GM19035 (cell line): Measurements from ENCODE around the gene CD99.
A peak's percentile ranks its signal among the peaks of the same experiment; 100 is the strongest.

Experiments used
- ATAC-seq: cut with Tn5 transposase; IDR thresholded peaks from one replicate; pipeline ENCODE4 v1.9.1; 2021; ENCODE audit not compliant: unreplicated experiment

The CD99 gene, protein sequence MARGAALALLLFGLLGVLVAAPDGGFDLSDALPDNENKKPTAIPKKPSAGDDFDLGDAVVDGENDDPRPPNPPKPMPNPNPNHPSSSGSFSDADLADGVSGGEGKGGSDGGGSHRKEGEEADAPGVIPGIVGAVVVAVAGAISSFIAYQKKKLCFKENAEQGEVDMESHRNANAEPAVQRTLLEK

DNA sequence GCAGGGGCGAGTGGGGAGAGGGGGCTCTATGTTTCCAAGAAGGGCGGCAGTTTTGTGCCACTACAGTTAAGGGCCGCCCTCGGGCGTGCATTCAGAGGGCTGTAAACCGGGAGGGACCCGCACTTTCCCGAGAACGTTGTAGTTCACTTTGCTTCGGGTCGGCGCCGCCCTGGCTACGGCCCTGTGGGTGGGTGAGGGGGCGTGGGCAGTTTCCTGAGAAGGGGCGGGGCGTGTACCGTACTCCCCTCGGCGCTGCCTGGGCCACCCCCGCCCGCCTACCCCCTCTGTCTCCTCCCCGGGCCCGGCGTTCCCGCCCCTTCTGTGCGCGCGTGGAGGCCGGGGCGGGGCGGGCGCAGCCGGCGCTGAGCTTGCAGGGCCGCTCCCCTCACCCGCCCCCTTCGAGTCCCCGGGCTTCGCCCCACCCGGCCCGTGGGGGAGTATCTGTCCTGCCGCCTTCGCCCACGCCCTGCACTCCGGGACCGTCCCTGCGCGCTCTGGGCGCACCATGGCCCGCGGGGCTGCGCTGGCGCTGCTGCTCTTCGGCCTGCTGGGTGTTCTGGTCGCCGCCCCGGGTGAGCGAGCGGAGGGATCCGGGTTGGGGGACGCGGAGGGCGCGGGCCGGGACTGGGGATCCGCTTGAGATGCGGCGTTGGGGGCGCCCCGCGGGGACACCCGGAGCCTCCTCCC lies at the start of gene CD99:
Gene CD99, plus strand, starts transcription at position 440 of the 687 bp plus-strand sequence. Its CDS starts 66 bp downstream, at position 506.
- peak; percentile 89 for ATAC-seq

GRCh38 chrX:2642146-2642545 lies 48.9 kb upstream of the CD99 start:
- ATAC-seq = no peak

DNA sequence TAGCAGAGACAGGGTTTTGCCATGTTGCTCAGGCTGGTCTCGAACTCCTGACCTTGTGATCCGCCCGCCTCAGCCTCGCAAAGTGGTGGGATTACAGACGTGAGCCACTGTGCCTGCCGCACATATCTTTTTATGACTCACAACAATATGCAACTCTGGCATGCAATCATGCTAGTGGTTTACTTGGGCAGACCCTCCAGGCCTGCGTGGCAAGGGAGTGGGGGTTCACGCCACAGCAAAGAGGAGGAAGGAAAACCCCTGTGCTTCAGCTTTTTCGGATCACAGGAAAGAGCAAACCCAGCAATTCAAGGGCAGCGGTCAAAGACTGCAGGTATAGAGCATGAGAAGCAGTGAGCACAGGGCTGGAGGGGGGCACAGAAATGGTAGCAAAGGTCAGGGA lies 48.3 kb upstream of the CD99 start:
- no peak for ATAC-seq

DNA sequence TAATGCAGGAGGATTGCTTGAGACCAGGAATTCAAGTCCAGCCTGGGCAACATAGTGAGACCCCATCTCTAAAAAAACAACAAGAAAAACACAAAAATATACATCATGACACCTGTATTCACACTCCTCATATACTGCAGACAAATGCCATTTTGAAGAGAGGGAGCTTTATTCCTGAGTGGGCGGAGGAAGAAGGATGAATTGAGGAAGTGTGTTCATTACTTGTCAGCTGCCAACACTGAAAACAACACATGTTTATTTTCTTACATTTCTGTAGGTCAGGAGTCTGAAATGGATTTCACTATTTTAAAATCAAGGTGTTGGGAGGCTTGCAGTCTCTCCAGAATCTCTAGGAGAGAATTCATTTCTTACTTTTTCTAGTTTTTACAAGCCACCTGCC lies 47.2 kb upstream of the CD99 start:
- ATAC-seq = no peak

GRCh38 chrX:2645563-2645962 lies 45.5 kb upstream of the CD99 start:
- no peak for ATAC-seq

- no peak for ATAC-seq
These were observed 43.5 kb upstream of the CD99 start for GRCh38 chrX:2647627-2648026.

DNA sequence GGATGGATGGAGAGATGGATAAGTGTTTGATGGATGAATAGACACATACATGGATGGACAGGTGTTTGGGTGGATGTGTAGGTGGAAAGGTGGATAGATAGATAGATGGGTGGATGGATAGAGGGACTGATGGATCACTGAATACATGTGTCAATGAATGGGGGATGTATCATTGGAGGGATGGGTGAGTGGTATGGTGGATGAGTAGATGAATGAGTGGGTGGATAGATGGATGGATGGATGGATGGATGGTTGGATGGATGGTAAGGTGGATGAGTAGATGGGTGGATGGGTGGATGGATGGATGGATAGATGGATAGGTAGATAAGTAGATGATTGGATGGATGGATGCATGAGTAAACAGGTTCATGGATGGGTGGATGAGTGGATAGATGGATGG lies 41.1 kb upstream of the CD99 start:
- ATAC-seq = no peak

DNA sequence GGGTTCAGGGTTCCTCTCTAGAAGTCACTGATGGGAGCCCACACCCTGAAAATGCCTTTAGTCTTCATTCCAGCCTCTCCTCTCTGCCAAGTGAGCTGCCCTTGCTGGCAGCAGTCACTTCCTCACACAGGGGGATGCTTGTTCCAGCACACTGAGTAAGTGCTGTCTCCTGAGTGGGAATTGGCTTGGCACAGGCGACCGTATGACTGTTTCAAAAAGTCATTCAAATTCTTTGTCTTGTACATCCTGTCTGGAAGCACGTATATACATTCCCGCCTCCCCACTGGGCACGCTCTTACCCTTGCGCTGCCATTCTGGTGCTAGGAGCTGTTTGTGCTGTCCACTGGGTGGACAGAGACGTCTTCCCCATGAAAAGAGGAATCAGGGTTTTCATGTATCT lies 40.2 kb upstream of the CD99 start:
- ATAC-seq = no peak

- no peak for ATAC-seq
These were observed 39.0 kb upstream of the CD99 start for GRCh38 chrX:2652106-2652505.

GRCh38 chrX:2654436-2655340 lies 36.4 kb upstream of the CD99 start:
- no peak for ATAC-seq

- ATAC-seq = no peak
These were observed 34.7 kb upstream of the CD99 start for GRCh38 chrX:2656257-2656836.

- ATAC-seq = no peak
These were observed 33.5 kb upstream of the CD99 start for GRCh38 chrX:2657532-2658113.

GRCh38 chrX:2658585-2659292 lies 32.4 kb upstream of the CD99 start:
- no peak for ATAC-seq

- no peak for ATAC-seq
These were observed 28.5 kb upstream of the CD99 start for GRCh38 chrX:2662586-2662985.

- no peak for ATAC-seq
These were observed 26.6 kb upstream of the CD99 start for GRCh38 chrX:2664502-2664901.

GRCh38 chrX:2665387-2666304 lies 25.4 kb upstream of the CD99 start:
- ATAC-seq = no peak

DNA sequence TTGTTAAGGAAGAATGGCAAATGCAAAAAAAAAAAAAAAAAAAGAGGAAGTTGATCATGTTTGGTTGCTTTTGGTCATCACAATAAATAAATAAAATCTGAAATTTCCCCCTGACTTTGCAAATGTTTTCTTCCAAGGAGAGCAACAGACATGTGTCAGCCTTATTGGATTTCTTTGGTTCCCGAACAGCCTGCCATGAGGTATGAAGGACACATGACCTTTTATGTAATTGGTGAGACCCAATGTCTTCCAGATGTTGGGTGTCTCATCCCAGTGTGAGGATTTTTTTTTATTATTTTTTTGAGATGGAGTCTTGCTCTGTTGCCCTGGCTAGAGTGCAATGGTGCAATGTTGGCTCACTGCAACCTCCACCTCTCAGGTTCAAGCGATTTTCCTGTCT lies 24.6 kb upstream of the CD99 start:
- ATAC-seq = no peak

GRCh38 chrX:2670978-2671377 lies 20.1 kb upstream of the CD99 start:
- ATAC-seq = no peak

GRCh38 chrX:2672084-2672483 lies 19.0 kb upstream of the CD99 start:
- no peak for ATAC-seq

GRCh38 chrX:2673611-2674010 lies 17.5 kb upstream of the CD99 start:
- ATAC-seq = no peak
